ENCODE data around the gene IFITM5.

Gene IFITM5

GRCh38 chr11:266676-267439 is 32.5 kb downstream of the IFITM5 start:
- no peak for DNase-seq (ENCODE audit: low read depth in 3 of 3)

GRCh38 chr11:261624-262023 is 37.7 kb downstream of the IFITM5 start:
- DNase-seq (ENCODE audit: low read depth in 3 of 3): no peak

- DNase-seq (ENCODE audit: low read depth in 3 of 3): no peak
Observed at GRCh38 chr11:259413-259812, 39.9 kb downstream of the IFITM5 start.

- no peak for DNase-seq (ENCODE audit: low read depth in 3 of 3)
Observed at GRCh38 chr11:257766-258493, 41.4 kb downstream of the IFITM5 start.

GRCh38 chr11:256952-257737 is 42.2 kb downstream of the IFITM5 start:
- no peak for DNase-seq (ENCODE audit: low read depth in 3 of 3)

- DNase-seq (ENCODE audit: low read depth in 3 of 3): no peak
Observed at GRCh38 chr11:255816-256215, 43.5 kb downstream of the IFITM5 start.

- no peak for DNase-seq (ENCODE audit: low read depth in 3 of 3)
Observed at GRCh38 chr11:255176-255575, 44.1 kb downstream of the IFITM5 start.

GRCh38 chr11:253886-254270 is 45.4 kb downstream of the IFITM5 start:
- no peak for DNase-seq (ENCODE audit: low read depth in 3 of 3)

GRCh38 chr11:253160-253885 is 46.0 kb downstream of the IFITM5 start:
- no peak for DNase-seq (ENCODE audit: low read depth in 3 of 3)

- DNase-seq (ENCODE audit: low read depth in 3 of 3): no peak
Observed at GRCh38 chr11:252666-253065, 46.7 kb downstream of the IFITM5 start.

- DNase-seq (ENCODE audit: low read depth in 3 of 3): no peak
Observed at GRCh38 chr11:251550-251949, 47.8 kb downstream of the IFITM5 start.

GRCh38 chr11:250740-251299 is 48.5 kb downstream of the IFITM5 start:
- peak in 2 of 3 donors; percentile 59 to 64 for DNase-seq (ENCODE audit: low read depth in 3 of 3)

- DNase-seq (ENCODE audit: low read depth in 3 of 3): no peak
Observed at GRCh38 chr11:250274-250673, 49.1 kb downstream of the IFITM5 start.

GRCh38 chr11:249062-249461 is 50.3 kb downstream of the IFITM5 start:
- no peak for DNase-seq (ENCODE audit: low read depth in 3 of 3)
